B cell (primary cell): ENCODE measurements around the gene HELLS. TPM values are rescaled to one million over a fixed set of nuclear protein-coding genes. Genes with fewer than 3 reads are reported as not detected.

Experiments used
- ATAC-seq: fragments of 200-7000 bp; cut with Tn5 transposase; one replicate; pipeline ENCODE4 v1.10.0; 2021; ENCODE audit warnings: low read depth, mild to moderate bottlenecking, moderate number of reproducible peaks, moderate library complexity
- CTCF ChIA-PET: fragments of 350-600 bp; sonication (Branson Sonifier 250); formaldehyde crosslinking; loops from one replicate; lab custom pipeline; 2021; ENCODE audit warnings: antibody characterized with exemption, inconsistent platforms; lab: Charles Lee
- POLR2A ChIA-PET: fragments of 350-600 bp; sonication (Branson Sonifier 250); formaldehyde crosslinking; loops from one replicate; lab custom pipeline; 2021; ENCODE audit warnings: antibody characterized with exemption; lab: Charles Lee
- DNase-seq: peaks from one replicate; pipeline ENCODE4 v3.0.0; 2013
- H2AFZ ChIP-seq: 2 replicates; pipeline ENCODE4 v1.6.1; 2012; ENCODE audit warnings: mild to moderate bottlenecking, low read depth, low read length; ENCODE audit not compliant: insufficient read depth, poor library complexity, severe bottlenecking
- H3K27ac ChIP-seq, 2 donors: 1 replicate in 1 of 2; 2 replicates in 1 of 2; pipeline ENCODE4 v1.5.1; 2012 to 2013; ENCODE audit warnings: low read length in 2 of 2, mild to moderate bottlenecking in 2 of 2, moderate library complexity in 1 of 2
- H3K27me3 ChIP-seq, 4 experiments: fragments of 200-600 bp in 1 of 4; sonication (generic) in 1 of 4; replicated peaks in 1 of 4; 1 replicate in 2 of 4; 2 replicates in 2 of 4; pipeline versions ENCODE4 v1.6.1 to v1.7.0; 2013 to 2016; ENCODE audit warnings: low read length in 3 of 4, mild to moderate bottlenecking in 2 of 4, mixed read lengths in 1 of 4, moderate library complexity in 1 of 4; ENCODE audit not compliant: insufficient read depth in 4 of 4, control insufficient read depth in 3 of 4; ENCODE audit errors: control extremely low read depth in 1 of 4
- H3K36me3 ChIP-seq, 2 experiments: replicated peaks in 1 of 2; 1 replicate in 1 of 2; 2 replicates in 1 of 2; pipeline versions ENCODE4 v1.6.1 to v1.7.1; 2013; ENCODE audit warnings: low read length in 1 of 2; ENCODE audit not compliant: insufficient read depth in 2 of 2, control insufficient read depth in 1 of 2; ENCODE audit errors: control extremely low read depth in 1 of 2, extremely low read depth in 1 of 2
- H3K4me1 ChIP-seq, 2 donors: fragments of 200-600 bp in 1 of 2; sonication (generic) in 1 of 2; 1 replicate in 1 of 2; 2 replicates in 1 of 2; pipeline versions ENCODE4 v1.5.1 to v1.6.1; 2013 to 2017; ENCODE audit warnings: low read length in 2 of 2; ENCODE audit not compliant: control insufficient read depth in 2 of 2, insufficient read depth in 2 of 2
- H3K4me2 ChIP-seq: replicated peaks from 2 replicates; pipeline ENCODE3; 2012; ENCODE audit warnings: mild to moderate bottlenecking, low read depth, low read length; ENCODE audit not compliant: poor library complexity, severe bottlenecking
- H3K4me3 ChIP-seq, 5 experiments: fragments of 200-600 bp in 1 of 5; sonication (generic) in 1 of 5; 1 replicate in 3 of 5; 2 replicates in 2 of 5; pipeline versions ENCODE4 v1.5.1 to v1.7.0; 2011 to 2016; ENCODE audit warnings: low read length in 4 of 5, mild to moderate bottlenecking in 4 of 5, low read depth in 2 of 5, control low read depth in 1 of 5, moderate library complexity in 1 of 5; ENCODE audit not compliant: insufficient read depth in 1 of 5; ENCODE audit errors: control extremely low read depth in 1 of 5, extremely low read depth in 1 of 5
- H3K79me2 ChIP-seq: fragments of 200-600 bp; sonication (generic); one replicate; pipeline ENCODE4 v1.6.0; 2016; ENCODE audit warnings: low read length; ENCODE audit not compliant: control insufficient read depth, insufficient read depth
- H3K9ac ChIP-seq: fragments of 200-600 bp; sonication (generic); 2 replicates; pipeline ENCODE4 v1.6.1; 2017; ENCODE audit warnings: mild to moderate bottlenecking, low read length, moderate library complexity
- H3K9me3 ChIP-seq, 3 donors: one replicate each; pipeline versions ENCODE4 v1.6.1 to v1.7.1; 2013; ENCODE audit warnings: low read length in 2 of 3; ENCODE audit not compliant: control insufficient read depth in 2 of 3, insufficient read depth in 1 of 3; ENCODE audit errors: control extremely low read depth in 1 of 3
- H4K20me1 ChIP-seq: 2 replicates; pipeline ENCODE4 v1.6.0; 2012; ENCODE audit warnings: mild to moderate bottlenecking, low read length; ENCODE audit not compliant: insufficient read depth, control insufficient read depth, poor library complexity, severe bottlenecking
- H3K27ac Mint-ChIP-seq: one replicate; pipeline ENCODE4 v1.8.0; 2021; ENCODE audit warnings: mixed read lengths
- H3K27me3 Mint-ChIP-seq: one replicate; pipeline ENCODE4 v1.8.0; 2021; ENCODE audit warnings: mixed read lengths
- H3K4me1 Mint-ChIP-seq: one replicate; pipeline ENCODE4 v1.8.0; 2021; ENCODE audit warnings: mixed read lengths
- H3K4me3 Mint-ChIP-seq: one replicate; pipeline ENCODE4 v1.8.0; 2021; ENCODE audit warnings: mixed read lengths
- H3K9me3 Mint-ChIP-seq: one replicate; pipeline ENCODE4 v1.8.0; 2022; ENCODE audit warnings: mixed read lengths; ENCODE audit not compliant: insufficient read depth
- EZH2 ChIP-seq: IDR thresholded peaks from 2 replicates; pipeline ENCODE4 v1.6.1; 2012; ENCODE audit warnings: borderline replicate concordance, low read depth, mild to moderate bottlenecking, moderate library complexity, low read length; ENCODE audit not compliant: insufficient read depth, poor library complexity, severe bottlenecking
- WGBS: methylation state at CpG from one replicate; pipeline ENCODE4 v1.1.5; 2013; ENCODE audit warnings: missing lambda C conversion rate; ENCODE audit not compliant: insufficient coverage; 5-methylcytosine and 5-hydroxymethylcytosine counted together
- intact Hi-C: fragments of 100-400 bp; cut with micrococcal nuclease; formaldehyde crosslinking; loops from one replicate; pipeline ENCODE4 v1.10.0; 2022
- polyA plus RNA-seq: library from polyadenylated mRNA; depleted of rRNA; stranded (reverse); fragments of >200 nt; gene quantifications from 2 replicates; pipeline ENCODE4 v1.2.3, GENCODE V29; 2012
- total RNA-seq, 2 donors: library from RNA; stranded (reverse); fragments of 120-200 nt in 1 of 2; gene quantifications; 1 replicate in 1 of 2; 2 replicates in 1 of 2; pipeline versions ENCODE4 v1.2.3 to v1.2.4, GENCODE V29; 2013 to 2022
- TF ChIP-seq, protein P1 (sequence below): fragments of 200-600 bp; IDR thresholded peaks from one replicate; pipeline ENCODE4 v1.8.0; 2022; ENCODE audit warnings: antibody characterized with exemption, mild to moderate bottlenecking

HELLS gene
- total and polyA plus RNA-seq, 2 donors (not counting 1 experiment from before 2014, with no cell fraction given) = 6.2 to 27.4 TPM

DNA sequence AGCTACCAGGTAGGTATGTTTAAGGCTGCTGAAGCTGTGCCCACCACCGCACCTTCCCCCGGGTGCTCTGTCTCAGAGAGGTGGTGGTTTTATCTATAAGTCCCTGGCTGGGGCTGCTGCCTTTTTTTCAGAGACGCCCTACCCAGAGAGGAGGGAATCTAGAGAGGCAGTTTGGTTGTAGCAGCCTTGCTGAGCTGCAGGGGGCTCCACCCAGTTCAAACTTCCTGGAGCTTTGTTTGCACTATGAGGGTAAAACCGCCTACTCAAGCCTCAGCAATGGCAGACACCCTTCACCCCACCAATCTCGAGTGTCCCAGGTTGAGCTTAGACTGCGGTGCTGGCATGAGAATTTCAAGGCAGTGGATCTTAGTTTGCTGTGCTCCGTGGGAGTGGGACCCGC is 94.3 kb downstream of the HELLS start:
- H3K27ac Mint-ChIP-seq = no peak overlapping the region
- no peak overlapping the region for H3K4me3 Mint-ChIP-seq
- H4K20me1 ChIP-seq = no peaks in the 10 kb centered on the region
- intact Hi-C loops = loop anchor here (10.0 kb wide), 1 partner anchor 805 kb away; no protein-coding TSS in a partner anchor
- no peaks in the 10 kb centered on the region for H3K36me3 ChIP-seq
- no peaks in the 10 kb centered on the region for H3K4me1 Mint-ChIP-seq
- 98% methylated on average over 6 of the region's 8 CpGs for WGBS
- no peak overlapping the region for H3K27ac ChIP-seq
- no peak overlapping the region for H3K4me3 ChIP-seq
- no peak overlapping the region for H3K9ac ChIP-seq
- H2AFZ ChIP-seq = no peak overlapping the region
- peaks cover 0 to 11% (median 6%) of the 10 kb centered on the region in 3 donors for H3K9me3 ChIP-seq
- no peak overlapping the region for H3K4me2 ChIP-seq
- no peaks in the 10 kb centered on the region for H3K4me1 ChIP-seq
- H3K27me3 Mint-ChIP-seq = no peaks in the 10 kb centered on the region
- no peaks in the 10 kb centered on the region for H3K79me2 ChIP-seq
- H3K9me3 Mint-ChIP-seq = peaks cover 10% of the 10 kb centered on the region
- ATAC-seq = no peak
- ChIA-PET CTCF (no interaction called here), POLR2A (no interaction called here)
- no peak for DNase-seq
- TF ChIP-seq, protein P1, sequence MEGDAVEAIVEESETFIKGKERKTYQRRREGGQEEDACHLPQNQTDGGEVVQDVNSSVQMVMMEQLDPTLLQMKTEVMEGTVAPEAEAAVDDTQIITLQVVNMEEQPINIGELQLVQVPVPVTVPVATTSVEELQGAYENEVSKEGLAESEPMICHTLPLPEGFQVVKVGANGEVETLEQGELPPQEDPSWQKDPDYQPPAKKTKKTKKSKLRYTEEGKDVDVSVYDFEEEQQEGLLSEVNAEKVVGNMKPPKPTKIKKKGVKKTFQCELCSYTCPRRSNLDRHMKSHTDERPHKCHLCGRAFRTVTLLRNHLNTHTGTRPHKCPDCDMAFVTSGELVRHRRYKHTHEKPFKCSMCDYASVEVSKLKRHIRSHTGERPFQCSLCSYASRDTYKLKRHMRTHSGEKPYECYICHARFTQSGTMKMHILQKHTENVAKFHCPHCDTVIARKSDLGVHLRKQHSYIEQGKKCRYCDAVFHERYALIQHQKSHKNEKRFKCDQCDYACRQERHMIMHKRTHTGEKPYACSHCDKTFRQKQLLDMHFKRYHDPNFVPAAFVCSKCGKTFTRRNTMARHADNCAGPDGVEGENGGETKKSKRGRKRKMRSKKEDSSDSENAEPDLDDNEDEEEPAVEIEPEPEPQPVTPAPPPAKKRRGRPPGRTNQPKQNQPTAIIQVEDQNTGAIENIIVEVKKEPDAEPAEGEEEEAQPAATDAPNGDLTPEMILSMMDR = no peak
- TF ChIP-seq EZH2 = no peak
- H3K27me3 ChIP-seq = no peaks in the 10 kb centered on the region

DNA sequence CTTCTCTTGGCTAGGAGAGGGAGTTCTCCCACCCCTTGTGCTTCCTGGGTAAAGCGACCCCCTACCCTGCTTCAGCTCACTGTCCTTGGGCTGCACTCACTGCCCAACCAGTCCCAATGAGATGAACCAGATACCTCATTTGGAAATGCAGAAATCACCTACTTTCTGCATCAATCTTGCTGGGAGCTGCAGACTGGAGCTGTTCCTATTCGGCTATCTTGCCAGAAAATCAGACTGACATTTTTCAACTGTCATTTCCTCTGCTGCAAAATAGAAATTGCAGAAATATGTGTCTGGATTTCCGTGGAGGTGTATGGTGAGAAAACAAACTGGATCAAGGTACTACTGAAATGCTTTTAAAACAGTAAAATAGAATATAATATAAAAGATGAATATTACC is 95.0 kb downstream of the HELLS start:
- Histone ChIP-seq H3K4me2 (no peak overlapping the region), H4K20me1 (no peaks in the 10 kb centered on the region), H2AFZ (no peak overlapping the region), H3K36me3 (no peaks in the 10 kb centered on the region), H3K4me1 (no peaks in the 10 kb centered on the region), H3K9me3 (peaks cover 0 to 11% (median 6%) of the 10 kb centered on the region in 3 donors), H3K27ac (no peak overlapping the region), H3K27me3 (no peaks in the 10 kb centered on the region), H3K9ac (no peak overlapping the region), H3K4me3 (no peak overlapping the region), H3K79me2 (no peaks in the 10 kb centered on the region)
- no peak for DNase-seq
- no peak for ATAC-seq
- H3K27me3 Mint-ChIP-seq = no peaks in the 10 kb centered on the region
- WGBS = 50% methylated on average over 1 of the region's 3 CpGs
- ChIA-PET POLR2A (no interaction called here), CTCF (interaction anchor here (0.9 kb wide), 1 partner anchor 10 kb away, joined by 3 read pairs; no protein-coding TSS in a partner anchor)
- H3K4me3 Mint-ChIP-seq = no peak overlapping the region
- intact Hi-C loops = no loop called here
- H3K4me1 Mint-ChIP-seq = no peaks in the 10 kb centered on the region
- peaks cover 7% of the 10 kb centered on the region for H3K9me3 Mint-ChIP-seq
- no peak overlapping the region for H3K27ac Mint-ChIP-seq
- TF ChIP-seq, protein P1 = no peak
- no peak for TF ChIP-seq EZH2
